Measurements from ENCODE around the gene KAZN.

The KAZN gene

DNA sequence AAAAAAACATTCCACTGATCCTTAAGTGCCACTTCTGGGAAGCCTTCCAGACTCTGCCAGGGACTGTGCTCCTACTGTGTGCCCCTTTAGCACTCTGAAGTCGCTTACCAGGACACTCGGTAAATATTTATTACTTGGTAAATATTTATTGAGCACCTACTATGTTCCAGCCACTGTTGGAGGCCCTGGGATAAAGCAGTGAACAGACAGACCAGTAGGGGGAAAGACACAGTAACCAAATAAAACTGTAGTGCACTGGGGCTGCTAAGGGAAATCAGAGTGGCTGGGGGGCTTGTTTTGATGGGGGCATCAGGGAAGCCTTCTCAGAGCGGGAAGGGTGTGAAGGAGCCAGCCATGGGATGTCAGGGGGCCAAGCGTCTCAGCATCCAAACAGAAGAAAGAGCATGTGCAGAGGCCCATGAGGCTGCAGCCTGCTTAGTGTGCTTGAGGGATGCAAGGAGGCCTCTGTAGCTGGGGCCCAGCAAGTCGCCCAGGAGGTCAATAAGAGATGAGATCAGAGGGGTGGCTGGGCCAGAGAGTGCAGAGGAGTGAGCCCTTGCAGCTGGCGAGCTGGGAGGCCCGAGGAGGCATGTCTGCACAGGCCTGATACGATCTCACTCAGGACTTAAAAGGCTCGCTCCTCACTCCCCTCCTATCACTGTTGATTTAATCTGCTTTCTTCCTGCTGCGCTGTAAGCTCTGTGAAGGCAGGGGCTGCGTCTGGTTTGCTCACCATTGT lies 28.6 kb downstream of the KAZN start:
- Histone ChIP-seq H3K27ac (ENCODE audit: low read depth, low read length) (no peak overlapping the region; the same call in 1 of the 2 replicates), H3K36me3 (ENCODE audit: control insufficient read depth, insufficient read depth, low read length) (no peaks in the 10 kb centered on the region), H3K4me1 (ENCODE audit: control insufficient read depth, insufficient read depth, low read length) (peaks cover 23% of the 10 kb centered on the region), H3K9ac (ENCODE audit: low read length) (peak overlapping the region; percentile 25), H3K9me3 (ENCODE audit: control insufficient read depth, insufficient read depth, low read depth, low read length) (peaks cover 7% of the 10 kb centered on the region; the same call in 1 of the 2 replicates), H3K27me3 (ENCODE audit: control insufficient read depth, insufficient read depth, low read length) (no peaks in the 10 kb centered on the region), H3K4me3 (ENCODE audit: low read depth, low read length) (no peak overlapping the region)

DNA sequence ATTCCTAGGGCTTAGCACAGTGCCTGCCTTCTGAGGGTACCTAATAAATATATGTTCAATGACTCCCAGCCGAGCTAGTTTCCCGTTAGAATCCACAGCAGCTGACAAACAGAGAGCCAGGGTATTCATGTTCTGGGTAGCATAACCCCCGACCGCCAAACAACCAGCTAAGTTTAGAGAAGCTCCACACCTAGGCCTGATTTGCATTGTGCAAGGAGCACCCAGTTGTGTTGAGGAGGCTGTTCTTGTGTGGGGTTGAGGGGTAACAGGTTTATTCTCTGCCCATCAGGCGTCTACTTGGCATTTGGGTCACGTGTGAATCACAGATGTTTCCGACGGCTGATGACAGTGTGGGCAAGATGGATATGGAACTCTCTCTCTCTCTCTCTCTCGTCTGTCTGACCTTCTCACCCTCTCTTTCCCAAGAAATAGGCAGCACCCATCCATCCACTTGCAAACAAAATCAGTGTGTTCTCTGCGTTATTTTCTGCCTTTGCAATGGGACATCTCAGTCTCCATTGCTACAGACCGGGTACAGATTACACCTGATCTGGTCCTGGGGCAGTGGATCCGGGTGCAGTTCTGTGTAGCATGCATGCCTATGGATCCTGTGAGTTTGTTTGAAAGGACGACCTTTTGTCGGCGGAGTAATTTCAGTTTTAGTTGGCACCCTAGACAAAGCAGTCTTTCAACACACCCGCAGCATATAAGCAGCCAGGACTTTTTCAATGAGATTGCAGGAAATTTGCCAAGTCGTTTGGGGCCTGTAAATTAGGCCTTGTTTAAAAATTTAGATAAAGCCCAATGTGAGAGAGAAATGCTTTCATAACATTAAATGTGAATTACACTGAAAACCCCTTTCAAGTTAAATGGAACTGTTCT lies 29.4 kb downstream of the KAZN start:
- H3K36me3 ChIP-seq (ENCODE audit: control insufficient read depth, insufficient read depth, low read length): no peaks in the 10 kb centered on the region
- no peak overlapping the region for H3K4me3 ChIP-seq (ENCODE audit: low read depth, low read length)
- peaks cover 23% of the 10 kb centered on the region for H3K4me1 ChIP-seq (ENCODE audit: control insufficient read depth, insufficient read depth, low read length)
- no peak overlapping the region for H3K27ac ChIP-seq (ENCODE audit: low read depth, low read length)
- no peaks in the 10 kb centered on the region for H3K27me3 ChIP-seq (ENCODE audit: control insufficient read depth, insufficient read depth, low read length)
- H3K9me3 ChIP-seq (ENCODE audit: control insufficient read depth, insufficient read depth, low read depth, low read length): 0 out of 2 replicates have a peak, but pooled peaks cover 5% of the 10 kb centered on the region
- peak overlapping the region; percentile 41 for H3K9ac ChIP-seq (ENCODE audit: low read length)

DNA sequence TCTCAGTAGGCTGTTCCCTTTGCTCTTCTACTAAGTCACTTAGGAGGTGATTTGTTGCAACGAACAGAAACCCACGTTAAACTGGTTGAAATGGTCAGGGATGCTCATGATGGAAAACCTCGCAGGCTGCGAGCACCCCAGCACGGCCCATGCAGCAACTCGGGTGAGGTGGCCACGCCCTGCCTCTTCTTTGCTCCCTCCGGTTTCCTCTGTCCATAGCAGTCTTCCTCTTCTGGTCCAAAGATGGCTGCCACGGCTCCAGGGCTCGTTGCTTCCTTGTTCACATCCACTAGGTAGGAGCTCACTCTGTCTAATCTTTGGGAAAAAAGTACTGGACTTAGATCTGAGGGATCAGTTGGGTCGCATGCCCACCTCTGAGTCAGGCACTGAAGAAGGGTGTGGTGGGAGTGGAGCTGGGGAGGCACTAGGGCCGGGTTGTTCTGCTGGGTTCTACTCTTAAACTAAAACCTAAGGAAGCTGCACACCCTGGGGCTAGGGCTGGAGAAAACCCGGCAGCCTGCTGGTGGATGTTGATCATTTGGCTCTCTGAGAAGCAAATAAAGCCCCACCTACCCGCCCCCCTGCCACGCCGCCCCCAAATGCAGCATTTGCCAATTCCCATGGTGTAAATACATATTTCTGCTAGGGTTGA lies 31.0 kb downstream of the KAZN start:
- Histone ChIP-seq H3K4me3 (ENCODE audit: low read depth, low read length) (no peak overlapping the region), H3K27me3 (ENCODE audit: control insufficient read depth, insufficient read depth, low read length) (no peaks in the 10 kb centered on the region), H3K27ac (ENCODE audit: low read depth, low read length) (no peak overlapping the region), H3K9me3 (ENCODE audit: control insufficient read depth, insufficient read depth, low read depth, low read length) (no peaks in the 10 kb centered on the region), H3K36me3 (ENCODE audit: control insufficient read depth, insufficient read depth, low read length) (no peaks in the 10 kb centered on the region), H3K9ac (ENCODE audit: low read length) (no peak overlapping the region), H3K4me1 (ENCODE audit: control insufficient read depth, insufficient read depth, low read length) (peaks cover 22% of the 10 kb centered on the region)

DNA sequence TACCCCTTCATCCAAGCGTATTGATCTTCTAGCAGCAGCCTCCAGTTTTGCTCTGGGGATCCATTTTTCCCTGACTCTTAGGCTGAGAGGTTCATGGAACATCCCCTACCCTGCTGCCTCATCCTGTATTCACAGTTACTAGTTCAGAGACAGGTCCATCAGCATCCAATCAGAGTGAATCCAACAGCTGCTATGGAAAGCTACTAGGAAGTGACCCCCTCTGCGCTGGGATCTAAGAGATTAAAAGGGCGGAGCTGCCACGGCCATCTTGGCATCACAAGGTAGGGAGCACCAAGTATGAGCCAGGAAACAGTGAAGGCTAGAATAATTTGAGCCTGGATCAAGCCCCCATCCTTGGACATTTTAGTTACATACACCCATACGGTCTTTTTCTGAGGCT lies 32.5 kb downstream of the KAZN start:
- no peaks in the 10 kb centered on the region for H3K27me3 ChIP-seq (ENCODE audit: control insufficient read depth, insufficient read depth, low read length)
- H3K9me3 ChIP-seq (ENCODE audit: control insufficient read depth, insufficient read depth, low read depth, low read length): no peaks in the 10 kb centered on the region

DNA sequence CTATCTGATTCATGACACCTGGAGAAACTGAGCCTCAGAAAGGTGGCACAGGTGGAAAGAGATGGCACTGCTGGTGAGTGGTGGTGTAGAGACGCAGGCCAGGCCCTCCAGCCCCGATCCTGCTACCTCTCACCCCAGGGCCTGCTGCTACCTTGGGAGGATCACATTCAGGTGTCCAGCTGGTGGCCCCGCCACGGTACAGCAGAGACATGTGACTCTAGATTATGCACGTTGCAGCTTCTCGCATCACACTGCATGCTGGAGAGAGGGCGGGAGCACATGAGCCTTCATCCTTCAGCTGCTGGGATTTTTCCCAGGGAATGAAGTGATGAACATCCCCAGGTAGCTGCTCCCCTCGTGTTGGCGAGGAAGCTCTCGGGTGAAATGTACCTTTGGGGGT lies 32.9 kb downstream of the KAZN start:
- Histone ChIP-seq H3K9ac (ENCODE audit: low read length) (no peak overlapping the region), H3K4me1 (ENCODE audit: control insufficient read depth, insufficient read depth, low read length) (peaks cover 8% of the 10 kb centered on the region), H3K27me3 (ENCODE audit: control insufficient read depth, insufficient read depth, low read length) (no peaks in the 10 kb centered on the region), H3K4me3 (ENCODE audit: low read depth, low read length) (no peak overlapping the region), H3K27ac (ENCODE audit: low read depth, low read length) (no peak overlapping the region), H3K9me3 (ENCODE audit: control insufficient read depth, insufficient read depth, low read depth, low read length) (no peaks in the 10 kb centered on the region), H3K36me3 (ENCODE audit: control insufficient read depth, insufficient read depth, low read length) (no peaks in the 10 kb centered on the region; the same call in 1 of the 2 replicates)

More for the DNA sequence above, 32.5 kb downstream of the KAZN start:
- H3K9ac ChIP-seq (ENCODE audit: low read length): no peak overlapping the region
- no peak overlapping the region for H3K27ac ChIP-seq (ENCODE audit: low read depth, low read length)
- peaks cover 8% of the 10 kb centered on the region for H3K4me1 ChIP-seq (ENCODE audit: control insufficient read depth, insufficient read depth, low read length)
- no peaks in the 10 kb centered on the region for H3K36me3 ChIP-seq (ENCODE audit: control insufficient read depth, insufficient read depth, low read length)
- H3K4me3 ChIP-seq (ENCODE audit: low read depth, low read length): no peak overlapping the region

DNA sequence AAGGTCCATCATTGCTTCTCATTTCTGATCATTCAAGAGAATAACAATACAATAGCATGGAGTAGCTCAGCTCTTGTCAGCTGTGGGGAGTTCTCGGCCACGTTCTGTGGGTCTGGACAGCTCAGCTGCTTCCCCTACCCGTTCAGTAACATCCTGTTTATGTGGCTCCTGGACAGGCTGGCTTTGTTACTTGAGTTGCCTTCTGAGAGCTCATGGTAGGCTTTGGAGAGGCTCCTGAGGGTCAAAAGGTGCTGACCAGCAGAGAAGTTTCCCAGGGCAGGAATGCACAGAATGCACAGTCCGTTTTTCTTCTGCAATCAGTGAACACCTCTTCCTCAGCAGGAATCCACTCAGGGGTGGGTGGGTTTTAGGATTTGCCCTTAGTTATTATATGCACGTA lies 36.0 kb downstream of the KAZN start:
- H3K9ac ChIP-seq (ENCODE audit: low read length): no peak overlapping the region
- no peaks in the 10 kb centered on the region; the same call in 1 of the 2 replicates for H3K4me1 ChIP-seq (ENCODE audit: control insufficient read depth, insufficient read depth, low read length)
- H3K4me3 ChIP-seq (ENCODE audit: low read depth, low read length): no peak overlapping the region
- no peak overlapping the region for H3K27ac ChIP-seq (ENCODE audit: low read depth, low read length)
- H3K9me3 ChIP-seq (ENCODE audit: control insufficient read depth, insufficient read depth, low read depth, low read length): no peaks in the 10 kb centered on the region
- no peaks in the 10 kb centered on the region for H3K27me3 ChIP-seq (ENCODE audit: control insufficient read depth, insufficient read depth, low read length)
- no peaks in the 10 kb centered on the region; the same call in 1 of the 2 replicates for H3K36me3 ChIP-seq (ENCODE audit: control insufficient read depth, insufficient read depth, low read length)

DNA sequence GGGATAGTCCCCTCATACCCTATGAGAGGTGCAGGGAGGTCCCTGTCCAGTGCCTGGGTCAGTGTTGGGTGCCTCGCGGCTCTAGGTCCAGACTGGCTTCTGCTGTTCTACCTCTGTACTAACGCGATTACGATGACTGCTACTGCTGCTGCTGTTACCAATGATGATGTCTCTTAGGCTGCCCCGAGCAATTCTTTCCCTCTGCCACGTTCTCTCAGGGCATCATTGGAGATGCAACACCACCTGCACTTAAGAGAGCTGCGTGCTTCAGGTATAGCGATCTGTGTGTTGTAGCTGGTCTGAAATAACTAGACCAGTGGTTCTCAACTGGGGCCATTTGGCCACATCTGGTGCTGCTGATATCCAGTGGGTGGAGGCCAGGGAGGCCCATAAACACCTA lies 36.9 kb downstream of the KAZN start:
- Histone ChIP-seq H3K4me1 (ENCODE audit: control insufficient read depth, insufficient read depth, low read length) (no peaks in the 10 kb centered on the region), H3K9ac (ENCODE audit: low read length) (no peak overlapping the region), H3K27ac (ENCODE audit: low read depth, low read length) (no peak overlapping the region), H3K36me3 (ENCODE audit: control insufficient read depth, insufficient read depth, low read length) (no peaks in the 10 kb centered on the region; the same call in 1 of the 2 replicates), H3K9me3 (ENCODE audit: control insufficient read depth, insufficient read depth, low read depth, low read length) (no peaks in the 10 kb centered on the region), H3K27me3 (ENCODE audit: control insufficient read depth, insufficient read depth, low read length) (no peaks in the 10 kb centered on the region), H3K4me3 (ENCODE audit: low read depth, low read length) (no peak overlapping the region)

DNA sequence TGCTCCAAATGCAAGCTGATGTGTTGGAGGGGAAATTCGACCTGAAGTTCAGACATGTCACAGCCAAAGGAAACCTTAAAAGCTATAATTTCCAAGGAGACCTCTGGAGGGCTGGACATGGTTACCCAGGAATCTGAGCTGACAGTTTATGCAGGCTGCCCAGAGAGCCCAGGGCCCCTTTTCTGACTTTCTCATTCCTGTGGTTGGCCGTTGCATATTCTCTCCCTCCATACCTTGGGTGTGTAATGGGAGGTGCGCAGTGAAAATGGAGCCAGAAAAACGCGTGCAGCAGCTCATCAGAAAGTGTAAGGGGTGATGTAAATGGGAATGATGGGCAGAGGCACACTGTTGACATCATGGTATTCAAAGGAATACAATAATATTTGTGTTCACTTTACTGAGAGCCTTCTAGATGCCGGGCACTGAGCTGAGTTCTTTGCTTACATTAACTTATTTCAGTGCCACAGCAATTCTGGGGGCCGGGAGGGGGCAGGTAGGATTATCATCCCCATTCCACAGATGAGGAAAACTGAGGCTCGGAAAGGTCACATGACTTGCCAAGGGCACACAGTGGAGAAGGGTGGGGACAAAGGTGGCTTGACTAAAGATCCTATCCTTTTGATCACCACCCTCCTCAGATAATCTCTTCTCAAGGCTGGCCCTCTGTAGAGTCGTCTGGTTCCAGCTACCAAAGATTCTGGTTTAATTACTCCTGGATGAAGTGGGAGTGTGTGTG lies 38.6 kb downstream of the KAZN start:
- no peak overlapping the region for H3K4me3 ChIP-seq (ENCODE audit: low read depth, low read length)
- no peaks in the 10 kb centered on the region; the same call in 1 of the 2 replicates for H3K36me3 ChIP-seq (ENCODE audit: control insufficient read depth, insufficient read depth, low read length)
- no peaks in the 10 kb centered on the region for H3K27me3 ChIP-seq (ENCODE audit: control insufficient read depth, insufficient read depth, low read length)

DNA sequence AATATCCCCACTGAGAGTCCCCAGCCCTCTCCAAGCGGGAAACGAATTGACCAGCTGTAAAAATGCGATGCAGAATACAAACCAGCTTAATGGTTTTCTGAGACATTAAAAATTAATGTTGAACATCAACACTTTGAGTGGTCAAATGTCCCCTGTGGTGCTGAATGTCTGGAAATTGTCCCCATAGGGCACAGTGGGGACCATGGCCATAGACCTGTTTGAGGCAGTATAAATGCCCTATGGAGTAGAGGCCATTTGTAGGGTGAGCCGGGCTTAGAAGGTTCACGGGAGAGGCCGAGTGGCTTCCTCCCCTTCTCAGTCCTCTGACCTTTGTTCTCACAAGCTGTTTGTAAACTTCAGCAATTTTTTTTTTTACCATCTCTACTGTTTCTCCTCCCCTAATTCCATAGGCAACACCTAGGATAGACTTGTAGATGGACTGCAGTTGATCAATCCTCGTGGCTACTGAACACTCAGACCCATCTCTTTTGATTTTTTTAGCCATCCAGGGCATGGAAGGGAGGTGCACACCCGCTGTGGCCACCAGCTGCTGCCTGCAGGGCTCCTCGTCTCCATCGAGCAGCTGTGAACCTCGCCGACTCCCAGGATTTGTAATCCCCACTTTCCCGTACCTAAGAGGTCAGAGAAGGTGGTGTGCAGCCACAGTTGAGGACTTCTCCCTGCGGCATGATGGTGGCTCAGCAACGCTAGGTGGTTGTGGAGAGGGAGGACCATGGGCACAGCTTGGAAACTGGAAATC lies 41.0 kb downstream of the KAZN start:
- no peaks in the 10 kb centered on the region; the same call in 1 of the 2 replicates for H3K36me3 ChIP-seq (ENCODE audit: control insufficient read depth, insufficient read depth, low read length)

More for the DNA sequence above, 38.6 kb downstream of the KAZN start:
- H3K9ac ChIP-seq (ENCODE audit: low read length): no peak overlapping the region
- H3K4me1 ChIP-seq (ENCODE audit: control insufficient read depth, insufficient read depth, low read length): no peaks in the 10 kb centered on the region
- H3K27ac ChIP-seq (ENCODE audit: low read depth, low read length): no peak overlapping the region
- no peaks in the 10 kb centered on the region for H3K9me3 ChIP-seq (ENCODE audit: control insufficient read depth, insufficient read depth, low read depth, low read length)

DNA sequence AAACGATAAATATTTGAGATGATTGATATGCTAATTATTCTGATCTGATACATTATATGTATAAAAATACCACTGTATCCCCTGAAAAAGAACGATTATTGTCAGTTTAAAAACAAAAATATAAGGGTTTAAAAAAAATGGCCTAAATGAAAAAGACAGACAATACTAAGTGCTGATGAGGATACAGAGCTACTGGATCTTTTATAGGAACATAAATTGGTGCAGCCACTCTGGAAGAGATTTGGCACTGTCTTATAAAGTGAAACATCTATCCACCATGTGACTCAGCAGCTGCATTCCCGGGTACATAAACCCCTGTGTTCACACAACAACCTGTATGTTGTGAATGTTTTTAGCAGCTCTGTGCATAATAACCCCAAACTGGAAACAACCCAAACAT lies 44.2 kb downstream of the KAZN start:
- Histone ChIP-seq H3K9ac (ENCODE audit: low read length) (no peak overlapping the region), H3K4me3 (ENCODE audit: low read depth, low read length) (no peak overlapping the region), H3K4me1 (ENCODE audit: control insufficient read depth, insufficient read depth, low read length) (peaks cover 3% of the 10 kb centered on the region; the same call in 1 of the 2 replicates), H3K27me3 (ENCODE audit: control insufficient read depth, insufficient read depth, low read length) (no peaks in the 10 kb centered on the region), H3K9me3 (ENCODE audit: control insufficient read depth, insufficient read depth, low read depth, low read length) (peaks cover 13% of the 10 kb centered on the region), H3K36me3 (ENCODE audit: control insufficient read depth, insufficient read depth, low read length) (no peaks in the 10 kb centered on the region), H3K27ac (ENCODE audit: low read depth, low read length) (no peak overlapping the region)

More for the DNA sequence above, 41.0 kb downstream of the KAZN start:
- Histone ChIP-seq H3K27ac (ENCODE audit: low read depth, low read length) (no peak overlapping the region), H3K9ac (ENCODE audit: low read length) (no peak overlapping the region), H3K9me3 (ENCODE audit: control insufficient read depth, insufficient read depth, low read depth, low read length) (peaks cover 4% of the 10 kb centered on the region; the same call in 1 of the 2 replicates), H3K27me3 (ENCODE audit: control insufficient read depth, insufficient read depth, low read length) (no peaks in the 10 kb centered on the region), H3K4me3 (ENCODE audit: low read depth, low read length) (no peak overlapping the region), H3K4me1 (ENCODE audit: control insufficient read depth, insufficient read depth, low read length) (no peaks in the 10 kb centered on the region)
